ENCODE results near the gene UMAD1.

DNA sequence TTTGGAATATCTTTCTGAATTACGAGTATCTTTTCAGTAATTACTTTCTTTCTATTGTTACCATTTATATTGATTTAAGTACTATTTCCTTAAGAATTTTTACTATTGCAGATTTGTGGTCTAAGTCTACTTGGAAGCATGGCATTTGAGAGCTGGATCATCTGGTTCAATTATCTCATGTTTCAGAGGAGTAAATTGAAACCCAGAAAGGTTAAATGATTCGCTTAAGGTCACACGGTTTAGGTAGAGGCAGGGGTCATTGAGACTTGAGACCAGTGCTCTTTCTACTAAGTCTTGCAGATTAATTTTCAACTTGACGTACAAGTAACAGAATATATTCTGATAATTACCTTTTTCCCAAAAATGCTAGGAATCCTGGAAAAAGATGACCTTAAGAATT lies 218.9 kb downstream of the UMAD1 start:
- TF ChIP-seq POLR2A (IDR thresholded peaks at IDR 0.05) (no peak), POLR2AphosphoS5 (IDR thresholded peaks at IDR 0.05) (no peak)
- TF ChIP-seq, protein P1, sequence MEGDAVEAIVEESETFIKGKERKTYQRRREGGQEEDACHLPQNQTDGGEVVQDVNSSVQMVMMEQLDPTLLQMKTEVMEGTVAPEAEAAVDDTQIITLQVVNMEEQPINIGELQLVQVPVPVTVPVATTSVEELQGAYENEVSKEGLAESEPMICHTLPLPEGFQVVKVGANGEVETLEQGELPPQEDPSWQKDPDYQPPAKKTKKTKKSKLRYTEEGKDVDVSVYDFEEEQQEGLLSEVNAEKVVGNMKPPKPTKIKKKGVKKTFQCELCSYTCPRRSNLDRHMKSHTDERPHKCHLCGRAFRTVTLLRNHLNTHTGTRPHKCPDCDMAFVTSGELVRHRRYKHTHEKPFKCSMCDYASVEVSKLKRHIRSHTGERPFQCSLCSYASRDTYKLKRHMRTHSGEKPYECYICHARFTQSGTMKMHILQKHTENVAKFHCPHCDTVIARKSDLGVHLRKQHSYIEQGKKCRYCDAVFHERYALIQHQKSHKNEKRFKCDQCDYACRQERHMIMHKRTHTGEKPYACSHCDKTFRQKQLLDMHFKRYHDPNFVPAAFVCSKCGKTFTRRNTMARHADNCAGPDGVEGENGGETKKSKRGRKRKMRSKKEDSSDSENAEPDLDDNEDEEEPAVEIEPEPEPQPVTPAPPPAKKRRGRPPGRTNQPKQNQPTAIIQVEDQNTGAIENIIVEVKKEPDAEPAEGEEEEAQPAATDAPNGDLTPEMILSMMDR (IDR thresholded peaks at IDR 0.05) = no peak
